RWPE1 (cell line): ENCODE measurements around the gene PLCH1.

Source experiments
- CTCF ChIA-PET: fragments of 350-600 bp; sonication (Branson Sonifier 250); formaldehyde crosslinking; extraction: SDS; loops from one replicate; lab custom pipeline; 2021; lab: Yijun Ruan, JAX
- POLR2A ChIA-PET: fragments of 400-600 bp; formaldehyde crosslinking; extraction: SDS; loops from one replicate; lab custom pipeline; 2020; ENCODE audit warnings: antibody characterized with exemption; ENCODE audit not compliant: low non-redundant PET; lab: Yijun Ruan, JAX
- DNase-seq: peaks from one replicate; pipeline ENCODE4 v3.0.0; 2012; ENCODE audit warnings: low spot score
- H3K27ac ChIP-seq: fragments of 450-650 bp; 2 replicates; pipeline ENCODE4 v1.5.1; 2017
- CTCF ChIP-seq: fragments of 450-650 bp; conservative IDR thresholded peaks from 2 replicates; pipeline ENCODE4 v1.5.1; 2017; ENCODE audit warnings: low read depth, mild to moderate bottlenecking

The PLCH1 gene

GRCh38 chr3:155444771-155445170 lies 300.1 kb downstream of the PLCH1 start:
- ChIA-PET POLR2A (no interaction called here), CTCF (no interaction called here)
- no peak overlapping the region for H3K27ac ChIP-seq
- TF ChIP-seq CTCF = no peak
- no peak for DNase-seq

- no peak for DNase-seq
- no peak overlapping the region for H3K27ac ChIP-seq
- CTCF ChIA-PET = no interaction called here
- POLR2A ChIA-PET = no interaction called here
- no peak for TF ChIP-seq CTCF
These were observed 301.1 kb downstream of the PLCH1 start for GRCh38 chr3:155443815-155444214.

- no peak overlapping the region for H3K27ac ChIP-seq
- CTCF ChIA-PET = interaction anchor here (0.8 kb wide), 1 partner anchor 107 kb away, joined by 3 read pairs; no protein-coding TSS in a partner anchor
- TF ChIP-seq CTCF = no peak
- no peak for DNase-seq
- POLR2A ChIA-PET = no interaction called here
These were observed 302.8 kb downstream of the PLCH1 start for GRCh38 chr3:155442072-155442471.

- ChIA-PET POLR2A (no interaction called here), CTCF (interaction anchor here (0.8 kb wide), 1 partner anchor 107 kb away, joined by 3 read pairs; no protein-coding TSS in a partner anchor)
- DNase-seq = no peak
- no peak overlapping the region for H3K27ac ChIP-seq
- TF ChIP-seq CTCF = no peak
These were observed 303.4 kb downstream of the PLCH1 start for GRCh38 chr3:155441506-155441905.

- TF ChIP-seq CTCF = no peak
- POLR2A ChIA-PET = no interaction called here
- CTCF ChIA-PET = no interaction called here
- no peak overlapping the region for H3K27ac ChIP-seq
- DNase-seq = no peak
These were observed 303.8 kb downstream of the PLCH1 start for GRCh38 chr3:155441026-155441425.

GRCh38 chr3:155435821-155436220 lies 309.1 kb downstream of the PLCH1 start:
- CTCF ChIA-PET = no interaction called here

More at GRCh38 chr3:155435821-155436220, 309.1 kb downstream of the PLCH1 start:
- DNase-seq = no peak
- no peak overlapping the region for H3K27ac ChIP-seq
- TF ChIP-seq CTCF = no peak
- POLR2A ChIA-PET = no interaction called here
